Activated CD8-positive, alpha-beta T cell treated with anti-CD3 and anti-CD28 coated beads for 36 hours (primary cell): ENCODE measurements around the gene POU3F3. TPM values are rescaled to one million over a fixed set of nuclear protein-coding genes. Genes with fewer than 3 reads are reported as not detected.

Experiments
- ATAC-seq: fragments of 200-7000 bp; cut with Tn5 transposase; one replicate; pipeline ENCODE4 v1.10.0; 2021; ENCODE audit warnings: mild to moderate bottlenecking, moderate library complexity
- CTCF ChIA-PET: fragments of 350-600 bp; sonication (Branson Sonifier 250); formaldehyde crosslinking; loops from one replicate; lab custom pipeline; 2021; ENCODE audit warnings: antibody characterized with exemption; lab: Charles Lee
- POLR2A ChIA-PET: fragments of 350-600 bp; sonication (Branson Sonifier 250); formaldehyde crosslinking; loops from one replicate; lab custom pipeline; 2021; ENCODE audit warnings: antibody characterized with exemption; lab: Charles Lee
- DNase-seq: peaks from one replicate; pipeline ENCODE4 v3.0.0-alpha.2; 2020
- H3K27ac Mint-ChIP-seq: one replicate; pipeline ENCODE4 v1.8.0; 2021; ENCODE audit warnings: mild to moderate bottlenecking, mixed read lengths
- H3K27me3 Mint-ChIP-seq: one replicate; pipeline ENCODE4 v1.8.0; 2021; ENCODE audit warnings: mixed read lengths
- H3K36me3 Mint-ChIP-seq: one replicate; pipeline ENCODE4 v1.8.0; 2021; ENCODE audit warnings: low read depth, mixed read lengths
- H3K4me1 Mint-ChIP-seq: one replicate; pipeline ENCODE4 v1.8.0; 2021; ENCODE audit warnings: low read depth, mixed read lengths
- H3K4me3 Mint-ChIP-seq: one replicate; pipeline ENCODE4 v1.8.0; 2021; ENCODE audit warnings: mild to moderate bottlenecking, moderate library complexity, mixed read lengths
- H3K9me3 Mint-ChIP-seq: one replicate; pipeline ENCODE4 v1.8.0; 2021; ENCODE audit warnings: mixed read lengths
- CTCF ChIP-seq: fragments of 200-600 bp; IDR thresholded peaks from one replicate; pipeline ENCODE4 v1.8.0; 2022; ENCODE audit warnings: antibody characterized with exemption, mild to moderate bottlenecking
- intact Hi-C: fragments of 100-400 bp; cut with micrococcal nuclease; formaldehyde crosslinking; loops from one replicate; pipeline ENCODE4 v1.10.0; 2022
- total RNA-seq, 2 experiments: library from RNA; stranded (reverse); gene quantifications; one replicate each; pipeline ENCODE4 v1.2.3, GENCODE V29; 2021

POU3F3 gene
- total RNA-seq, 2 experiments from 2014 or later, result not detected

GRCh38 chr2:104889291-104889959 lies 35.5 kb downstream of the POU3F3 start:
- intact Hi-C loops, result no loop called here
- TF ChIP-seq CTCF, result no peak
- Mint-ChIP-seq H3K9me3 (no peaks in the 10 kb centered on the region), H3K27ac (no peak overlapping the region), H3K36me3 (no peaks in the 10 kb centered on the region), H3K4me1 (peaks cover 15% of the 10 kb centered on the region), H3K4me3 (no peak overlapping the region), H3K27me3 (peaks cover 3% of the 10 kb centered on the region)
- POLR2A ChIA-PET, result no interaction called here
- no peak for DNase-seq
- no peak for ATAC-seq
- CTCF ChIA-PET, result no interaction called here

- Mint-ChIP-seq H3K9me3 (no peaks in the 10 kb centered on the region), H3K36me3 (no peaks in the 10 kb centered on the region), H3K4me1 (peaks cover 15% of the 10 kb centered on the region), H3K27ac (no peak overlapping the region), H3K4me3 (no peak overlapping the region), H3K27me3 (peaks cover 6% of the 10 kb centered on the region)
- CTCF ChIA-PET, result no interaction called here
- TF ChIP-seq CTCF, result no peak
- POLR2A ChIA-PET, result no interaction called here
- DNase-seq, result no peak
- no peak for ATAC-seq
- intact Hi-C loops, result no loop called here
Measured at GRCh38 chr2:104889960-104890684, 36.2 kb downstream of the POU3F3 start.

- Mint-ChIP-seq H3K27ac (no peak overlapping the region), H3K27me3 (peaks cover 7% of the 10 kb centered on the region), H3K9me3 (no peaks in the 10 kb centered on the region), H3K4me1 (peaks cover 15% of the 10 kb centered on the region), H3K4me3 (no peak overlapping the region), H3K36me3 (no peaks in the 10 kb centered on the region)
- TF ChIP-seq CTCF, result no peak
- intact Hi-C loops, result no loop called here
- ChIA-PET POLR2A (no interaction called here), CTCF (no interaction called here)
- ATAC-seq, result no peak
- DNase-seq, result no peak
Measured at GRCh38 chr2:104890685-104891069, 36.8 kb downstream of the POU3F3 start.

- intact Hi-C loops, result no loop called here
- POLR2A ChIA-PET, result no interaction called here
- CTCF ChIA-PET, result no interaction called here
Measured at GRCh38 chr2:104891145-104891544, 37.2 kb downstream of the POU3F3 start.

More at GRCh38 chr2:104891145-104891544, 37.2 kb downstream of the POU3F3 start:
- no peaks in the 10 kb centered on the region for H3K36me3 Mint-ChIP-seq
- no peaks in the 10 kb centered on the region for H3K9me3 Mint-ChIP-seq
- peaks cover 15% of the 10 kb centered on the region for H3K4me1 Mint-ChIP-seq
- DNase-seq, result no peak
- no peak for ATAC-seq
- H3K4me3 Mint-ChIP-seq, result no peak overlapping the region
- H3K27me3 Mint-ChIP-seq, result peaks cover 7% of the 10 kb centered on the region
- no peak for TF ChIP-seq CTCF
- no peak overlapping the region for H3K27ac Mint-ChIP-seq
